Parathyroid adenoma (tissue), 2 donors: ENCODE data around the gene UCK1.

Experiments used
- H2AFZ ChIP-seq: fragments of 300-600 bp; sonication (generic); one replicate; pipeline ENCODE4 v1.7.0; 2017; ENCODE audit warnings: antibody characterized with exemption, mild to moderate bottlenecking
- H3K27ac ChIP-seq: fragments of 300-600 bp; sonication (generic); one replicate; pipeline ENCODE4 v1.7.0; 2017
- H3K27me3 ChIP-seq: fragments of 300-600 bp; sonication (generic); one replicate; pipeline ENCODE4 v1.7.0; 2017; ENCODE audit warnings: low read length; ENCODE audit not compliant: control insufficient read depth, insufficient read depth
- H3K36me3 ChIP-seq: fragments of 300-600 bp; sonication (generic); one replicate; pipeline ENCODE4 v1.7.0; 2017; ENCODE audit warnings: low read length; ENCODE audit not compliant: control insufficient read depth, insufficient read depth
- H3K4me1 ChIP-seq: fragments of 300-600 bp; sonication (generic); one replicate; pipeline ENCODE4 v1.7.0; 2017; ENCODE audit warnings: control low read depth
- H3K4me2 ChIP-seq: fragments of 300-600 bp; sonication (generic); one replicate; pipeline ENCODE4 v1.7.0; 2017; ENCODE audit warnings: low read length
- H3K4me3 ChIP-seq: fragments of 300-600 bp; sonication (generic); one replicate; pipeline ENCODE4 v1.7.0; 2017; ENCODE audit warnings: low read depth, low read length
- H3K79me2 ChIP-seq: fragments of 300-600 bp; sonication (generic); one replicate; pipeline ENCODE4 v1.7.0; 2017; ENCODE audit warnings: control low read depth
- H3K9ac ChIP-seq: fragments of 300-600 bp; sonication (generic); one replicate; pipeline ENCODE4 v1.7.0; 2017; ENCODE audit warnings: mild to moderate bottlenecking
- H3K9me3 ChIP-seq: fragments of 300-600 bp; sonication (generic); one replicate; pipeline ENCODE4 v1.7.0; 2017; ENCODE audit warnings: low read length; ENCODE audit not compliant: control insufficient read depth
- CTCF ChIP-seq: fragments of 300-600 bp; sonication (generic); IDR thresholded peaks from one replicate; pipeline ENCODE4 v1.7.0; 2017; ENCODE audit warnings: antibody characterized with exemption, mild to moderate bottlenecking
- donor health status: primary hyperparathyroidism.

Gene UCK1

GRCh38 chr9:131530920-131531832 is at the start of gene UCK1:
Gene UCK1, minus strand, starts transcription at chr9:131531263. Its CDS starts 89 bp downstream, at chr9:131531174.
- Histone ChIP-seq H3K4me3 (peak within 1 kb of the TSS; percentile 70), H3K4me2 (peak within 1 kb of the TSS; percentile 91), H3K9ac (peak within 1 kb of the TSS; percentile 72), H3K9me3 (no peaks in the 10 kb centered on the region), H3K27me3 (no peaks in the 10 kb centered on the region), H3K27ac (no peak within 1 kb of the TSS), H3K4me1 (no peaks in the 10 kb centered on the region), H3K36me3 (no peaks in the 10 kb centered on the region), H3K79me2 (no peaks in the 10 kb centered on the region), H2AFZ (peak within 1 kb of the TSS; percentile 98)
- no peak for TF ChIP-seq CTCF

GRCh38 chr9:131580358-131580757 is 49.3 kb upstream of the UCK1 start:
- no peak for TF ChIP-seq CTCF
- no peaks in the 10 kb centered on the region for H3K9me3 ChIP-seq
- H3K36me3 ChIP-seq, result no peaks in the 10 kb centered on the region
- no peaks in the 10 kb centered on the region for H3K4me1 ChIP-seq
- H3K27me3 ChIP-seq, result no peaks in the 10 kb centered on the region
- H3K27ac ChIP-seq, result no peak overlapping the region
- H3K9ac ChIP-seq, result no peak overlapping the region
- no peak overlapping the region for H3K4me3 ChIP-seq
- H3K79me2 ChIP-seq, result no peaks in the 10 kb centered on the region
- no peak overlapping the region for H3K4me2 ChIP-seq
- no peak overlapping the region for H2AFZ ChIP-seq

- Histone ChIP-seq H3K36me3 (no peaks in the 10 kb centered on the region), H3K4me2 (no peak overlapping the region)
Observed at GRCh38 chr9:131579789-131580211, 48.7 kb upstream of the UCK1 start.

GRCh38 chr9:131578731-131579504 is 47.9 kb upstream of the UCK1 start:
- H3K9me3 ChIP-seq, result no peaks in the 10 kb centered on the region
- no peak overlapping the region for H3K9ac ChIP-seq
- TF ChIP-seq CTCF, result no peak
- no peaks in the 10 kb centered on the region for H3K36me3 ChIP-seq
- H3K27me3 ChIP-seq, result no peaks in the 10 kb centered on the region
- H3K4me1 ChIP-seq, result no peaks in the 10 kb centered on the region
- H3K4me2 ChIP-seq, result no peak overlapping the region
- H2AFZ ChIP-seq, result no peak overlapping the region
- no peak overlapping the region for H3K4me3 ChIP-seq
- no peak overlapping the region for H3K27ac ChIP-seq
- H3K79me2 ChIP-seq, result no peaks in the 10 kb centered on the region

More at GRCh38 chr9:131579789-131580211, 48.7 kb upstream of the UCK1 start:
- no peak for TF ChIP-seq CTCF
- no peaks in the 10 kb centered on the region for H3K9me3 ChIP-seq
- no peak overlapping the region for H3K27ac ChIP-seq
- no peak overlapping the region for H3K9ac ChIP-seq
- no peak overlapping the region for H2AFZ ChIP-seq
- no peak overlapping the region for H3K4me3 ChIP-seq
- H3K4me1 ChIP-seq, result no peaks in the 10 kb centered on the region
- no peaks in the 10 kb centered on the region for H3K79me2 ChIP-seq
- no peaks in the 10 kb centered on the region for H3K27me3 ChIP-seq
